ENCODE data around the gene ZNF165.

GRCh38 chr6:28134716-28135115 is 54.3 kb downstream of the ZNF165 start:
- TF ChIP-seq CTCF (IDR thresholded peaks at IDR 0.05) (no peak), POLR2A (IDR thresholded peaks at IDR 0.05) (no peak), EP300 (IDR thresholded peaks at IDR 0.05) (peak in 1 of 2 donors; percentile 27)
